ENCODE results near the gene LRMDA. TPM values are rescaled to one million over a fixed set of nuclear protein-coding genes. Genes with fewer than 3 reads are reported as not detected.

The LRMDA gene
- polyA plus RNA-seq, 3 donors, result 39.8 to 59.6 (median 56.4) TPM

GRCh38 chr10:76015245-76015644 lies 583.8 kb downstream of the LRMDA start:
- WGBS (ENCODE audit: insufficient coverage), result 96% methylated on average over 5 of the region's 5 CpGs
- no peaks in the 10 kb centered on the region for H3K36me3 Mint-ChIP-seq
- no peak for DNase-seq
- Histone ChIP-seq H3K79me2 (ENCODE audit: insufficient read depth, low read length) (no peaks in the 10 kb centered on the region), H4K20me1 (ENCODE audit: insufficient read depth, low read length) (no peaks in the 10 kb centered on the region), H3K27ac (ENCODE audit: low read depth in 1 of 2, low read length in 2 of 2) (no peak overlapping the region), H2AFZ (ENCODE audit: insufficient read depth, low read depth, low read length, poor library complexity, severe bottlenecking) (no peak overlapping the region), H3K9me3 (replicated peaks in 1 of 2; ENCODE audit: control insufficient read depth in 1 of 2, insufficient read depth in 1 of 2, low read length in 2 of 2) (no peaks in the 10 kb centered on the region), H3K4me3 (replicated peaks in 1 of 3; ENCODE audit: low read depth in 2 of 3, low read length in 3 of 3) (no peak overlapping the region), H3K27me3 (ENCODE audit: control insufficient read depth in 2 of 2, insufficient read depth in 2 of 2, low read length in 2 of 2) (no peaks in the 10 kb centered on the region), H3K36me3 (replicated peaks in 1 of 2; ENCODE audit: control insufficient read depth in 1 of 2, insufficient read depth in 2 of 2, low read length in 2 of 2) (no peaks in the 10 kb centered on the region), H3K4me1 (ENCODE audit: control insufficient read depth in 1 of 2, insufficient read depth in 2 of 2, low read length in 2 of 2) (no peaks in the 10 kb centered on the region), H3K4me2 (replicated peaks; ENCODE audit: extremely low read depth, low read length, poor library complexity, severe bottlenecking) (no peak overlapping the region), H3K9ac (ENCODE audit: insufficient read depth, low read length, poor library complexity, severe bottlenecking) (no peak overlapping the region)
- no peak for TF ChIP-seq CTCF (IDR thresholded peaks at IDR 0.05)
- intact Hi-C loops (cut with micrococcal nuclease), result no loop called here
- no peak overlapping the region for H3K27ac Mint-ChIP-seq
- H3K4me1 Mint-ChIP-seq, result no peaks in the 10 kb centered on the region
- no peaks in the 10 kb centered on the region for H3K9me3 Mint-ChIP-seq
- no peak overlapping the region for H3K4me3 Mint-ChIP-seq
- H3K27me3 Mint-ChIP-seq (ENCODE audit: low read depth in 3 of 3), result peaks cover 0 to 2% (median 0%) of the 10 kb centered on the region in 3 donors

GRCh38 chr10:76017026-76017732 lies 585.8 kb downstream of the LRMDA start:
- H3K27ac Mint-ChIP-seq, result peak overlapping the region in 1 of 7 donors; percentile 50
- no peak for DNase-seq
- H3K27me3 Mint-ChIP-seq (ENCODE audit: low read depth in 3 of 3), result peaks cover 0 to 2% (median 0%) of the 10 kb centered on the region in 3 donors
- Histone ChIP-seq H3K9ac (ENCODE audit: insufficient read depth, low read length, poor library complexity, severe bottlenecking) (no peak overlapping the region), H3K9me3 (replicated peaks in 1 of 2; ENCODE audit: control insufficient read depth in 1 of 2, insufficient read depth in 1 of 2, low read length in 2 of 2) (no peaks in the 10 kb centered on the region), H3K36me3 (replicated peaks in 1 of 2; ENCODE audit: control insufficient read depth in 1 of 2, insufficient read depth in 2 of 2, low read length in 2 of 2) (no peaks in the 10 kb centered on the region), H3K4me2 (replicated peaks; ENCODE audit: extremely low read depth, low read length, poor library complexity, severe bottlenecking) (no peak overlapping the region), H3K4me1 (ENCODE audit: control insufficient read depth in 1 of 2, insufficient read depth in 2 of 2, low read length in 2 of 2) (no peaks in the 10 kb centered on the region), H3K27me3 (ENCODE audit: control insufficient read depth in 2 of 2, insufficient read depth in 2 of 2, low read length in 2 of 2) (no peaks in the 10 kb centered on the region), H3K4me3 (replicated peaks in 1 of 3; ENCODE audit: low read depth in 2 of 3, low read length in 3 of 3) (no peak overlapping the region), H3K27ac (ENCODE audit: low read depth in 1 of 2, low read length in 2 of 2) (no peak overlapping the region), H3K79me2 (ENCODE audit: insufficient read depth, low read length) (no peaks in the 10 kb centered on the region), H2AFZ (ENCODE audit: insufficient read depth, low read depth, low read length, poor library complexity, severe bottlenecking) (no peak overlapping the region), H4K20me1 (ENCODE audit: insufficient read depth, low read length) (no peaks in the 10 kb centered on the region)
- H3K4me1 Mint-ChIP-seq, result no peaks in the 10 kb centered on the region
- no peak for TF ChIP-seq CTCF (IDR thresholded peaks at IDR 0.05)
- no peak overlapping the region for H3K4me3 Mint-ChIP-seq
- no peaks in the 10 kb centered on the region for H3K9me3 Mint-ChIP-seq
- 97% methylated on average over 6 of the region's 14 CpGs for WGBS (ENCODE audit: insufficient coverage)
- peaks cover 0 to 4% of the 10 kb centered on the region in 2 donors for H3K36me3 Mint-ChIP-seq
- intact Hi-C loops (cut with micrococcal nuclease), result no loop called here

All from CD14-positive monocyte (primary cell).